GM23248 (cell line): ENCODE measurements around the gene HSP90B1.

Experiments
- EZH2 ChIP-seq: fragments of 200-600 bp; sonication (generic); IDR thresholded peaks from 2 replicates; pipeline ENCODE4 v1.6.1; 2018; ENCODE audit warnings: antibody characterized with exemption, mild to moderate bottlenecking; ENCODE audit not compliant: insufficient read depth, poor library complexity, severe bottlenecking
- EZH2phosphoT487 ChIP-seq: fragments of 200-600 bp; sonication (generic); IDR thresholded peaks from 2 replicates; pipeline ENCODE4 v1.6.1; 2018; ENCODE audit warnings: antibody characterized with exemption, moderate library complexity, mild to moderate bottlenecking, low read depth; ENCODE audit not compliant: insufficient read depth

GRCh38 chr12:103956509-103957027, 26.4 kb downstream of the HSP90B1 start:
- TF ChIP-seq EZH2, result no peak
- TF ChIP-seq EZH2phosphoT487, result no peak
